H1 (cell line): Measurements from ENCODE around the gene DLGAP3. TPM values are rescaled to one million over a fixed set of nuclear protein-coding genes. Genes with fewer than 3 reads are reported as not detected.

Source experiments
- BACH1 ChIP-seq: IDR thresholded peaks from 2 replicates; pipeline ENCODE4 v1.6.1; 2012; ENCODE audit warnings: low read length, improper control_type of control experiment
- CEBPB ChIP-seq: IDR thresholded peaks from 2 replicates; pipeline ENCODE4 v1.6.1; 2012; ENCODE audit warnings: low read depth, low read length
- CTBP2 ChIP-seq: IDR thresholded peaks from 2 replicates; pipeline ENCODE4 v1.7.0; 2011; ENCODE audit warnings: borderline replicate concordance, mild to moderate bottlenecking, moderate library complexity, mixed read lengths, low read length; ENCODE audit not compliant: insufficient read depth, insufficient read length
- NRF1 ChIP-seq: IDR thresholded peaks from 2 replicates; pipeline ENCODE4 v1.6.1; 2011; ENCODE audit warnings: mild to moderate bottlenecking, low read depth, low read length, improper control_type of control experiment
- POU5F1 ChIP-seq: IDR thresholded peaks from 2 replicates; pipeline ENCODE4 v1.6.1; 2011; ENCODE audit warnings: low read depth, mild to moderate bottlenecking, low read length, moderate library complexity
- RNF2 ChIP-seq: fragments of 200-900, 300-1000 bp; sonication (generic); IDR thresholded peaks from 2 replicates; pipeline ENCODE4 v1.7.1; 2016; ENCODE audit warnings: borderline replicate concordance, low read depth, mild to moderate bottlenecking, antibody characterized with exemption, low read length; ENCODE audit not compliant: poor library complexity, severe bottlenecking; ENCODE audit errors: missing control alignments
- TBP ChIP-seq: IDR thresholded peaks from 2 replicates; pipeline ENCODE4 v1.6.1; 2011; ENCODE audit warnings: low read depth, low read length, improper control_type of control experiment
- YY1 ChIP-seq: IDR thresholded peaks from 2 replicates; pipeline ENCODE4 v1.6.1; 2011; ENCODE audit warnings: low read depth, mild to moderate bottlenecking, low read length
- ZNF274 ChIP-seq: IDR thresholded peaks from 2 replicates; pipeline ENCODE4 v1.7.0; 2012; ENCODE audit warnings: low read length, borderline replicate concordance; ENCODE audit errors: extremely low read depth
- polyA plus RNA-seq, 7 experiments: library from polyadenylated mRNA; depleted of rRNA in 3 of 7; stranded (reverse) in 5 of 7; unstranded in 2 of 7; fragments of >200 nt in 5 of 7; fragments of 200-250 nt in 2 of 7; gene quantifications; 1 replicate in 5 of 7; 2 replicates in 1 of 7; 4 replicates in 1 of 7; pipeline versions ENCODE4 v1.2.1 to v1.2.3, GENCODE V29; 2011 to 2013; ENCODE audit warnings: missing spikeins in 2 of 7, mixed read lengths in 2 of 7
- total RNA-seq: library from RNA; stranded (reverse); fragmentation: NEBNext Ultra II Directional; extraction: Animal tissue kit (Norgen Biotek cat#: 25700); gene quantifications from 2 replicates; pipeline ENCODE4 v1.2.1, GENCODE V29; 2021
- TF ChIP-seq, protein P1 (sequence below): fragments of 300-600 bp; sonication (generic); IDR thresholded peaks from 2 replicates; pipeline ENCODE4 v1.7.1; 2012; ENCODE audit warnings: low read length, moderate library complexity, mild to moderate bottlenecking, inconsistent platforms; ENCODE audit not compliant: insufficient replicate concordance
- TF ChIP-seq, protein P2 (sequence below): IDR thresholded peaks from 2 replicates; pipeline ENCODE4 v1.6.1; 2011; ENCODE audit warnings: low read length, improper control_type of control experiment

DLGAP3 gene
- total and polyA plus RNA-seq, 2 of the 8 experiments (the other 6 are each of a cell fraction or from before 2014, with no cell fraction given): 3.8 to 13.2 TPM

DNA sequence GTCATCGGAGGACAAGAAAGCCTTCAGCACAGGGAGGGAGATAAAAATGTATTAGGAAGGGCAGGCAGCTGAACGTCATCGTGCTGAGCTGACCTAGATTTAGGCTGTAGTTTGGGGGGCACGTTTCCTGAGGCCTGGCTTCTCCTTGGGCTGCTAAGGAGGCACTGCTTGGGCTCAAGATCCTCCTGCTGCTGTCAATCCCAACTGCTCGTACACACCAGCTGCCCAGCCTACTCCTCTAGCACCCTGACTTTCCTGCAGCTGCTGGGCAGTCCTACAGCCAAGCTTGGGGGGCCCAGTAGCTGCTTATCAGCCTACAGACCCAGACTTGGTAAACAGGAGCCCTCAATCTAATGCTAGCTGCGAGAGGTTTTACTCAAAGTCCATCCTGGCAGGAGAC lies 49.5 kb upstream of the DLGAP3 start (continued):
- TF ChIP-seq, protein P1, sequence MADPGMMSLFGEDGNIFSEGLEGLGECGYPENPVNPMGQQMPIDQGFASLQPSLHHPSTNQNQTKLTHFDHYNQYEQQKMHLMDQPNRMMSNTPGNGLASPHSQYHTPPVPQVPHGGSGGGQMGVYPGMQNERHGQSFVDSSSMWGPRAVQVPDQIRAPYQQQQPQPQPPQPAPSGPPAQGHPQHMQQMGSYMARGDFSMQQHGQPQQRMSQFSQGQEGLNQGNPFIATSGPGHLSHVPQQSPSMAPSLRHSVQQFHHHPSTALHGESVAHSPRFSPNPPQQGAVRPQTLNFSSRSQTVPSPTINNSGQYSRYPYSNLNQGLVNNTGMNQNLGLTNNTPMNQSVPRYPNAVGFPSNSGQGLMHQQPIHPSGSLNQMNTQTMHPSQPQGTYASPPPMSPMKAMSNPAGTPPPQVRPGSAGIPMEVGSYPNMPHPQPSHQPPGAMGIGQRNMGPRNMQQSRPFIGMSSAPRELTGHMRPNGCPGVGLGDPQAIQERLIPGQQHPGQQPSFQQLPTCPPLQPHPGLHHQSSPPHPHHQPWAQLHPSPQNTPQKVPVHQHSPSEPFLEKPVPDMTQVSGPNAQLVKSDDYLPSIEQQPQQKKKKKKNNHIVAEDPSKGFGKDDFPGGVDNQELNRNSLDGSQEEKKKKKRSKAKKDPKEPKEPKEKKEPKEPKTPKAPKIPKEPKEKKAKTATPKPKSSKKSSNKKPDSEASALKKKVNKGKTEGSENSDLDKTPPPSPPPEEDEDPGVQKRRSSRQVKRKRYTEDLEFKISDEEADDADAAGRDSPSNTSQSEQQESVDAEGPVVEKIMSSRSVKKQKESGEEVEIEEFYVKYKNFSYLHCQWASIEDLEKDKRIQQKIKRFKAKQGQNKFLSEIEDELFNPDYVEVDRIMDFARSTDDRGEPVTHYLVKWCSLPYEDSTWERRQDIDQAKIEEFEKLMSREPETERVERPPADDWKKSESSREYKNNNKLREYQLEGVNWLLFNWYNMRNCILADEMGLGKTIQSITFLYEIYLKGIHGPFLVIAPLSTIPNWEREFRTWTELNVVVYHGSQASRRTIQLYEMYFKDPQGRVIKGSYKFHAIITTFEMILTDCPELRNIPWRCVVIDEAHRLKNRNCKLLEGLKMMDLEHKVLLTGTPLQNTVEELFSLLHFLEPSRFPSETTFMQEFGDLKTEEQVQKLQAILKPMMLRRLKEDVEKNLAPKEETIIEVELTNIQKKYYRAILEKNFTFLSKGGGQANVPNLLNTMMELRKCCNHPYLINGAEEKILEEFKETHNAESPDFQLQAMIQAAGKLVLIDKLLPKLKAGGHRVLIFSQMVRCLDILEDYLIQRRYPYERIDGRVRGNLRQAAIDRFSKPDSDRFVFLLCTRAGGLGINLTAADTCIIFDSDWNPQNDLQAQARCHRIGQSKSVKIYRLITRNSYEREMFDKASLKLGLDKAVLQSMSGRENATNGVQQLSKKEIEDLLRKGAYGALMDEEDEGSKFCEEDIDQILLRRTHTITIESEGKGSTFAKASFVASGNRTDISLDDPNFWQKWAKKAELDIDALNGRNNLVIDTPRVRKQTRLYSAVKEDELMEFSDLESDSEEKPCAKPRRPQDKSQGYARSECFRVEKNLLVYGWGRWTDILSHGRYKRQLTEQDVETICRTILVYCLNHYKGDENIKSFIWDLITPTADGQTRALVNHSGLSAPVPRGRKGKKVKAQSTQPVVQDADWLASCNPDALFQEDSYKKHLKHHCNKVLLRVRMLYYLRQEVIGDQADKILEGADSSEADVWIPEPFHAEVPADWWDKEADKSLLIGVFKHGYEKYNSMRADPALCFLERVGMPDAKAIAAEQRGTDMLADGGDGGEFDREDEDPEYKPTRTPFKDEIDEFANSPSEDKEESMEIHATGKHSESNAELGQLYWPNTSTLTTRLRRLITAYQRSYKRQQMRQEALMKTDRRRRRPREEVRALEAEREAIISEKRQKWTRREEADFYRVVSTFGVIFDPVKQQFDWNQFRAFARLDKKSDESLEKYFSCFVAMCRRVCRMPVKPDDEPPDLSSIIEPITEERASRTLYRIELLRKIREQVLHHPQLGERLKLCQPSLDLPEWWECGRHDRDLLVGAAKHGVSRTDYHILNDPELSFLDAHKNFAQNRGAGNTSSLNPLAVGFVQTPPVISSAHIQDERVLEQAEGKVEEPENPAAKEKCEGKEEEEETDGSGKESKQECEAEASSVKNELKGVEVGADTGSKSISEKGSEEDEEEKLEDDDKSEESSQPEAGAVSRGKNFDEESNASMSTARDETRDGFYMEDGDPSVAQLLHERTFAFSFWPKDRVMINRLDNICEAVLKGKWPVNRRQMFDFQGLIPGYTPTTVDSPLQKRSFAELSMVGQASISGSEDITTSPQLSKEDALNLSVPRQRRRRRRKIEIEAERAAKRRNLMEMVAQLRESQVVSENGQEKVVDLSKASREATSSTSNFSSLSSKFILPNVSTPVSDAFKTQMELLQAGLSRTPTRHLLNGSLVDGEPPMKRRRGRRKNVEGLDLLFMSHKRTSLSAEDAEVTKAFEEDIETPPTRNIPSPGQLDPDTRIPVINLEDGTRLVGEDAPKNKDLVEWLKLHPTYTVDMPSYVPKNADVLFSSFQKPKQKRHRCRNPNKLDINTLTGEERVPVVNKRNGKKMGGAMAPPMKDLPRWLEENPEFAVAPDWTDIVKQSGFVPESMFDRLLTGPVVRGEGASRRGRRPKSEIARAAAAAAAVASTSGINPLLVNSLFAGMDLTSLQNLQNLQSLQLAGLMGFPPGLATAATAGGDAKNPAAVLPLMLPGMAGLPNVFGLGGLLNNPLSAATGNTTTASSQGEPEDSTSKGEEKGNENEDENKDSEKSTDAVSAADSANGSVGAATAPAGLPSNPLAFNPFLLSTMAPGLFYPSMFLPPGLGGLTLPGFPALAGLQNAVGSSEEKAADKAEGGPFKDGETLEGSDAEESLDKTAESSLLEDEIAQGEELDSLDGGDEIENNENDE: no peak
- TF ChIP-seq, protein P2, sequence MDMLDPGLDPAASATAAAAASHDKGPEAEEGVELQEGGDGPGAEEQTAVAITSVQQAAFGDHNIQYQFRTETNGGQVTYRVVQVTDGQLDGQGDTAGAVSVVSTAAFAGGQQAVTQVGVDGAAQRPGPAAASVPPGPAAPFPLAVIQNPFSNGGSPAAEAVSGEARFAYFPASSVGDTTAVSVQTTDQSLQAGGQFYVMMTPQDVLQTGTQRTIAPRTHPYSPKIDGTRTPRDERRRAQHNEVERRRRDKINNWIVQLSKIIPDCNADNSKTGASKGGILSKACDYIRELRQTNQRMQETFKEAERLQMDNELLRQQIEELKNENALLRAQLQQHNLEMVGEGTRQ: no peak
- TF ChIP-seq RNF2: no peak
- no peak for TF ChIP-seq ZNF274
- no peak for TF ChIP-seq YY1
- TF ChIP-seq POU5F1: no peak
- no peak for TF ChIP-seq CEBPB
- no peak for TF ChIP-seq TBP
- no peak for TF ChIP-seq CTBP2
- no peak for TF ChIP-seq NRF1
- TF ChIP-seq BACH1: no peak
